ENCODE results near the gene PPP2R2D.
"Not testable (repeated sequence)": the region's sequence is repeated elsewhere in the genome, so short reads cannot be mapped to it uniquely, and the experiment has no call there.

PPP2R2D gene

GRCh38 chr10:131930150-131930549, 29.3 kb downstream of the PPP2R2D start:
- DNase-seq: no peak

GRCh38 chr10:131930586-131931330, 29.9 kb downstream of the PPP2R2D start:
- DNase-seq: no peak

DNA sequence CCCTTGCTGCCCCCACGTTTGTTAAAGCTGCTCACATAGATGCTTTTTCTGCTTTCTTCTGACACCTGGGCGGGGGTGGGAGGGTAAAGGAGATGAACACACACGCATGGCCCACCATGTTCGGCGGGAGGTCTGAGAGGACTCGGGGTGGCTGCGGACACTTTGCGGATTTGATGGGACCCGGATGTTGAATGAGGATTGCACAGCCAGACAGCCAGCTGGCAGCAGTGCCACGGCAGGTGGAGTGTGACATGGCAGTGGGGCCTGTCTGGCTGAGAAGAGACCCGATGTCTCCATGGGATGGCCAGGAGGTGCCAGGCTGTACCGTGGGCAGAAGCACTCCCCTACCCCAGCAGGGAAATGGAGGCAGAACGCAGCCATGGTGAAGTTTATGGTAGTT, 31.2 kb downstream of the PPP2R2D start:
- no peak for DNase-seq

DNA sequence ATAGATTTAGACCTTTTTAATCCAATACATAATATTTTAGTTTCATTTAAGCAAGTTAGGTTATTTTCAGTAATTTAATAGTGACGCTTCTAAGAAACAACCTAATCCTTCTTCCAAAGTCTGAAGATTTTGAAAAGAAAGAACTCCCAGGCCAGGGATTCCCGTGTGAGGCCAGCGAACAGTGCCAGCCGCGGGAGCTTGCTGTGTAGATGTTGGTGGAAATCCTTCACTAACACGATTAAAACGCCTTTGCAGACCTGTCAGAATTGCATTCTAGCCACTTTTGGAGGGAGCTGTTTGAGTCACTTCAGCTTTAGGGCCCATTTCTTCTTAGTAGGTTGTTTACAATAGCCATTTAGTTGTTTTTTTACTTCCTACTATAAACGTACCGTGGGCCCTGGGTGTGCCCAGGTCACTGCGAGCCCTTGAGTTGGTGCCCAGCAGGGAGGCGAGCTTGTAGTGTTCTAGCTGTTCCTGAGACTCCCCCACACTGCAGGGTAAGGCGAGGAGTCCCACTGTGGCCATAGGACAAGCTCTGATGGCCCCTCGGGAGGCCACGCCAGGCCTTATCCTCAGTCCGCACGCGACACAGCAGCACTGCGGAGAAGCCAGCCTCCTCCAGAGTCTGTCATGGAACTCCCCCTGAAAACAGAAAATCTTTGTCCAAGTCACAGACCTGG, 32.3 kb downstream of the PPP2R2D start:
- no peak for DNase-seq

GRCh38 chr10:131933696-131934086, 32.9 kb downstream of the PPP2R2D start:
- no peak for DNase-seq

- DNase-seq: no peak
Observed at GRCh38 chr10:131934769-131935168, 34.0 kb downstream of the PPP2R2D start.

- no peak for DNase-seq
Observed at GRCh38 chr10:131935260-131935659, 34.5 kb downstream of the PPP2R2D start.

GRCh38 chr10:131936294-131936693, 35.5 kb downstream of the PPP2R2D start:
- no peak for DNase-seq

DNA sequence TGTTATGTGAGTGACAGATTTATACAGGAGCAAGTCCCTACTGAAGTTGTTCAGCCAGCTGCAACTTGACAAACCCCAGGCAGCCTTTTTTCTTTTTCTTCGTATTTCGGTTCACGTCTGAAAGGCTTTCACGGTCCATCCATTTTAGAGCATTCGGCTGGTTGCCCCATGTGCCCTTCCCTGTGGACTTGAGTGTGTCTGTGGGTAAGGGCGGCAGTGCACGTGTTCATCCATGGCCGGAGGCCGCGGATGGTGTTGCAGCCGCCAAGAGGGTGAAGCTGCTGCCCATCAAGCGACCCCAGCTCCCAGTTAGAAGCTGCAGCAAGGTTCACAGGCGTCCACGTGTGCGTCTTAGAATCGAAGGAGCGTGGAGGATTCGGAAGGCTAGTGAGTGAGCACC, 35.9 kb downstream of the PPP2R2D start:
- DNase-seq: no peak

DNA sequence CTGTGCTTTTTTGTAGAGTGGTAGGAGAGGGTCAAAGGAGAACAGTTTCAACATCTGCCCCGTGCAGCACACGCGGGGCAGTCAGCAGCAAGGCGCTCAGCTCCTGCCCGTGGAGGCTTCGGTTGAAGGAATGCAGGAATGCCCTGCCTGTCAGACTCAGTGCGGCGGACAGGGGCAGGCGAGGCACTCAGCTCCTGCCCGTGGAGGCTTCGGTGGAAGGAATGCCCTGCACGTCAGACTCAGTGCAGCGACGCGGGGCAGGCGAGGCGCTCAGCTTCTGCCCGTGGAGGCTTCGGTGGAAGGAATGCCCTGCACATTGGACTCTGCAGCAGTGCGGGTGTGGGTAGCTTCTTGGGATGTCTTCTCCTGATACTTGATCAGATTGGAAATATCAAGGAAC, 37.0 kb downstream of the PPP2R2D start:
- no peak for DNase-seq

GRCh38 chr10:131938681-131939080, 37.9 kb downstream of the PPP2R2D start:
- no peak for DNase-seq

- DNase-seq: no peak
Observed at GRCh38 chr10:131942455-131942854, 41.6 kb downstream of the PPP2R2D start.

DNA sequence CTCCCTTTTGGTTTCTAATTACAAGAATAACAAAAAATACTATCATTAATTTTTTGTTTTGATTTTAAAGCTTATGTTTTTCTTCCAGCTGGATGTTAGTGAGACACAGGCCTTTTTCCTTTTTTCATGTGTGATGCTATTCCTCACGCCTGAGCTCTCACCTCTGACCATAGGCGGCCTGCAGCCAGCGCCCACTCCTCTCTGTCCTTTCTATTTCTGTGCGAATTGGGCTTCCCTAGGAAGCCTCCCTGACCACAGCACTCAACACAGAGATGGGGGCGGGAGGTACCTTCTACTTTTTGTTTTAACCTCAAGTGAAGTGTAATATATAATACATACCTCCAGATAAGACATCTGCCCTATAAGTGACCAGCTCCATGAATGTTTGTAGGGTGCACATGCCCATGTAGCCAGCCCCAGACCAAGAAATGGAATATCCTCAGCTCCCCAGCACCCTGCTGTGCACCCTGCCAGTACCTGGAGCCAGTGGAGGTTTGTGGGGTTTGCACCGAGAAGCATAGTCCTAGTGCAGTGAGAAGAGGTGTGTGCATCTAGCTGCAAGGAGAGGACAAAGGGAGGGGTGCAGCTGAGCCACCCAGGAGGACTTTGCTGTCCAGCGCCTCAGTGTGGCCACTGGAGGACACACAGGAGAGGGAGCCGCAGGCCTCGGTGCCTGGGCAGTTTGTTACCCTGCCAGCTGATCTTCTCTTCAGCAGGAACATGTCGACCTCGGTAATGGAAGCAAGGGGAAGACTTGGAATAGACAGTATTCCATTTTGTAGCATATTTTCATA, 42.4 kb downstream of the PPP2R2D start:
- no peak for DNase-seq

GRCh38 chr10:131944412-131944811, 43.6 kb downstream of the PPP2R2D start:
- DNase-seq: no peak

GRCh38 chr10:131944976-131945695, 44.3 kb downstream of the PPP2R2D start:
- DNase-seq: no peak

GRCh38 chr10:131946321-131946751, 45.5 kb downstream of the PPP2R2D start:
- DNase-seq: no peak

DNA sequence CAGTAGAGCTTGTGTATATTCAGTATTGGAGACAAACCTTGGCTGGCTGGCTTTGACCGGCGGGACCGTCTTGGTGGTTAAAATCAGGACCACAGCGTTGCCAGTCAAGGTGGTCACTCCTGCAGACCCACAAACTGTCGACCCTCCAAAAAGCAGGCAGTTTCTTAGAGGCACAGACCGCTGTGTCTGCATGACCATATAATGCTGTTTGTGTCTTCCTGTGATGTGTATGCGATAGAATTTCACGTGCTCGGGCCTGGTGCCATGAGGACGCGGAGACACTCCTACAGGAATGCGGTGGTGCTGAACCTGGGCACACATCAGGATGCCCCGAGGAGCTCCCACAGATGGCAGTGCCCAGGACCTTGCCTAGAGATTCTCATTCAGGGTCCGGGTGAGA, 46.1 kb downstream of the PPP2R2D start:
- DNase-seq: no peak

DNA sequence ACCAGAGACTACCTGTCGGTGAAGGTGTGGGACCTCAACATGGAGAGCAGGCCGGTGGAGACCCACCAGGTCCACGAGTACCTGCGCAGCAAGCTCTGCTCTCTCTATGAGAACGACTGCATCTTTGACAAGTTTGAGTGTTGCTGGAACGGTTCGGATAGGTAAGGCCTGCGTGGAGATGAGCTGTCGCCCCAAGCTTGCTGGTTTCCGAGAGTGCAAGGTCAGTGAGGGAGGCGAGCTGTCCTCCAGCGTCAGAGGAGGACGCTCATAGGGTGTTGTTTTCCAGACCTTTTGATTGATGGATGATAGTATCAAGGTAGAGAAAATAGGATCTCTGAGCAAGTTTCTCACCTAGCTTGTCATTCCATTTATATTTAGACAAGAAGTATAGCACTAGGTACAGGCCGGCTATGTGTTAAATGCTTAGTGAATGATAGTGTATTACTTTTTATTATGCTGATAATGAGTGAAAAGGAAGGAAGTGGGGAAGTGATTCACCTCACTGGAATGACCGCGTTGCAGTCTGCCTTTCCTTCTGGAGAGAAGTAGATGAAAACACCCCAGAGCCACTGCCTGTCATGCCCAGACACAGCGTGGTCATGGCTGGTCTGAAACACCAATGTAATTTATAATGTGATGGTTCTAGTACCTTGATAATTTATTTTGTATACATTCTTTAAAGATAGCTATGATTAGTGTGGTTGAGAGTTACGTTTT, 47.0 kb downstream of the PPP2R2D start:
- no peak for DNase-seq

DNA sequence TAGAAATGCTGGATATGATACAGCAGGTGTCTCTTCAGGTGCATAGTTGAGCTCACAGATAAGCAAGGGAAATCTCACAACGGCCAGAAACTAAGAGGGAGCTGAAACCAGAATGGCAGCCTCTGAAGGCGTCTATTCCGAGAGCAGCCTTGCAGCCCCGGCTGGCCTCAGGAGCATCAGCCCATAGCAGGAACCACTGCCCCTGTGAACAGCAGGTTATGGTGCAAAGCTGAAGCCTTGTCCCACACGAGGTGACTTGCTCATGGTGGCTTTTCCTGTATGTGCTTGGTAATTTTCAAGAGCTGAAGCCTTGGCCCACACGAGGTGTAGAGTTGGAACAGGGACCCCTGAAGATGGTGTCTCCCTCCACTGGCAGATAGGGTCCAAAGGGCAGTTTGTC, 47.7 kb downstream of the PPP2R2D start:
- DNase-seq: no peak

DNA sequence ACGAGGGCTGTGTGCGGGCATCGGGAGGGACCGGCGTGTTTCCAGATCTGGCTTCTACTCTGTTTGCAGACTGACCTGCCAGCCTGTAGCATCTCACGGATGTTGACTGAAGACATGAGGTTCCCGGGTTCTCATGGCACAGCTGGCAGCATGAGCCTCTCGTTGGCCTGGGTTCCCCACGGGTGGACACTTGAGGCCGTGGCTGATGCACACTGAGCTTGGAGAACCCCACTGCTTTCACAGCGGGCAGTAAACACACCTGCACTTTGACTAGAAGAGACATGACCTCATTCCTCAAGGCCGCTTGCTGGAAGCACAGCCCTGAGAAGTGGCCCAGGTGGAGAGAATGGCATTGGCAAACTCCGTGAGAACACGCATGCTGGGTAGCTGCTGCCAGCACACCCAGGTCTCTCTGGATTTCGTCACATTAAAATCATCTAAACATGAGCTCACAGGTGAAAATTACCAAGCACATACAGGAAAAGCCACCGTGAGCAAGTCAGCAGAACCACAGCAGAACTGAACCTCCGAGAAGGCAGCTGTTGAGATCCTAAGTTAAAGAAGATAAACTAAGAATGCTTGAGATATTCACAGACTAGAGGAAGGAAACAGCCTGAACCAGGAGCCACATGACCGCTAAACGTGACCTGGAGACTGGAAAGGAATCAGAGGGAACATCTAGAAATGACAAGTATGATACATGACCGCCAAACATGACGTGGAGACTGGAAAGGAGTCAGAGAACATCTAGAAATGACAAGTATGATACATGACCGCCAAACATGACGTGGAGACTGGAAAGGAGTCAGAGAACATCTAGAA, 48.4 kb downstream of the PPP2R2D start:
- DNase-seq: no peak

GRCh38 chr10:131949908-131950307, 49.1 kb downstream of the PPP2R2D start:
- not testable (repeated sequence) for DNase-seq

Measured in NCI-H1694 treated with DMSO at 0.1 percent for 48 hours (cell line).